ENCODE measurements around the gene LDLRAD3.
"Not testable (repeated sequence)": the region's sequence is repeated elsewhere in the genome, so short reads cannot be mapped to it uniquely, and the experiment has no call there.

Gene LDLRAD3

GRCh38 chr11:35994421-35994820, 50.6 kb downstream of the LDLRAD3 start:
- no peak for DNase-seq (ENCODE audit: low read depth in 2 of 2)

DNA sequence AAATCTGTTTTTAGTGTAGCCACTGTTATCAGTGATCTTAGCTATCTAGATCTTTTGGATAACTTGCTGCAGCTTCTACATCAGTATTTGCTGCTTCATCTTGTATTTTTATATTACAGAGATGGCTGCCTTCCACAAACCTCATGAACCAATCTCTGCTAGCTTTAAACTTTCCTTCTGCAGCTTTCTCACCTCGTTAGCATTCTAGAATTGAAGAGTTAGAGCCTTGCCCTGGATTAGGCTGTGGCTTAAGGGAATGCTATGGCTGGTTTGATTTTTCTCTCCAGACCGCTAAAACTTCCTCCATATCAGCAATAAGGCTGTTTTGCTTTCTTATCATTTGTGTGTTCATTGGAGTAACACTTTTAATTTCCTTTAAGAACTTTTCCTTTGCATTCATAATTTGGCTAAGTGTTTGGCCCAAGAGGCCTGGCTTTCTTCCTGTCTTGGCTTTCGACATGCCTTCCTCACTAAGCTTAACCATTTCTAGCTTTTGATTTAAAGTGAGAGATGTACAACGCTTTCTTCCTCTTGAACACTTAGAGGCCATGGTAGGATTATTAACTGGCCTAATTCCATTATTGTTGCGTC, 51.9 kb downstream of the LDLRAD3 start:
- no peak for DNase-seq (ENCODE audit: low read depth in 2 of 2)

DNA sequence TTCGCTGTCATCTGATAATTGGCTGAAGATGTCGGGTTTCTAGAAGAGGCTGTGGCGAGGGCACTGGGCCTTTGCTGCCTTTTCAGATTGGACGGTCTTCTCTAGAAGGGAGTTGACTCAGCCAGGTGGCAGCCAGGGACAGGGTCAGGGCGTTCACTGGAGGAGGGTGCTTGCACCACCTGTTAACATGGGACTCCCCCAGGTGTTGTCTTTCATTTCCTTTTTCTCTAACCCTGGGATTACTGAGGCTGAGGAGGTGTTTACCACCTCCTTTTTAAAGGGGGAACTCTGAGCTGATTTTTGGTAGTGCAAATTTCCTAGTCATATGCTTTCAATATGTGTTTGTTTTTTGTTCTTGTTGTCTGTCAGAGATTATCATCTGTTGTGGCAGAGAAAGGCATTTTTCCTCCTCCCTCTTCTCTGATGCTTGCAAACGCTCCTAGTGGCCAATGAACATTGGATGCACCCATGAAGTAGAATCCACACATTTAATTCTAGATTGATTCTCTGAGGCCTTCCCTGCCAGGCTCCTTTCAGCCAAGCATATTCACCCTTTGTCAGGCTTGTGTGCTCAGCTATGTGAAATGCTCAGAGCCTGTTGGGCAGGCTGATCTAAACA, 54.1 kb downstream of the LDLRAD3 start:
- no peak for DNase-seq (ENCODE audit: low read depth in 2 of 2)

DNA sequence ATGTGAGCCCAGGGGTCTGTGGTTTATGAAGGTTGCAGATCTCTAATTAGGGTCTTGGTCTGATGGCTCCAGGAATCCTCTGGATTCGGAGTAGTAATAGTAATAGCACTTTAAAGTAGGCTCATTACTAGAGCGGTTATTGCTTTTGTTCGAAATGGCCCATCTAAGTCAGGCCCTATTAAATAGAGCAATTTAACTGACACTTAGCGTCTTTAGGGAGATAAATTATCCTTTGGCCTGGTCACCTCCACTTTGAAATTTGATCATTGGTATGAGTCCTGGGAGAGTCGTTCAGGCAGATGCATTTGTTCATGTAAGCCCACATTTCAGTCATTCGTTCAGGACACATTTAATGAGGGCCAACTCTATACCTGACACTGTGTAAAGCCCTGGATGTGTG, 54.8 kb downstream of the LDLRAD3 start:
- DNase-seq (ENCODE audit: low read depth in 2 of 2), result no peak

DNA sequence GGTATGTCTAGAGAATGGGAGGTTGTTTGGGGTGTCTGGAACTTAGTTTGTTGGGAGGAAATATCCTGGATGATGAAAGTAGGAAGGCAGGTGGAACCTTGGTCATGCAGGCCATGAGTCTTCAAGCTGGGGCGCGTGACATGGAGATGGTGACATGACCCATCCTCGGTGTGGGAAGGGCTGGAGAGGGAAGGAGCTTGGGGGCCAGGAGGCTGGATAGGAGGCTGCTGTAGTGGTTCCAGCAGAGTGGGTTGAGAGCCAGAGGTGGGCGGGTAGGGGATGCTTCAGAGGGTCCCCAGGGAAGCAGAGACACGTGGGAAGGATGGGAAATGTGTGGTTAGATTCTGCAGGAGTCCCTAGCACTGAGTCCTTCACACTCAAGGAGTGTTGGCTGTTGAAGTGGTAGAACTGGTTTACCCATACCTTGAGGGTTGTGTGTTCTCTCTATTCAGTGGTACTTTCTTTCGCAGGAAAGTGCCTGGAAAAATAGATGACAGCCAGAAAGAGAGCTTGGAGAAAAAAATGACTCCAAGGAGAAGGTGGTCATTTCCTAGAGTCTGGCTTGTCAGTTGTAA, 56.8 kb downstream of the LDLRAD3 start:
- DNase-seq (ENCODE audit: low read depth in 2 of 2), result no peak

GRCh38 chr11:36002196-36002595, 58.3 kb downstream of the LDLRAD3 start:
- DNase-seq (ENCODE audit: low read depth in 2 of 2), result no peak

GRCh38 chr11:36002796-36003195, 58.9 kb downstream of the LDLRAD3 start:
- DNase-seq (ENCODE audit: low read depth in 2 of 2), result no peak

GRCh38 chr11:36006556-36006955, 62.7 kb downstream of the LDLRAD3 start:
- DNase-seq (ENCODE audit: low read depth in 2 of 2), result no peak

DNA sequence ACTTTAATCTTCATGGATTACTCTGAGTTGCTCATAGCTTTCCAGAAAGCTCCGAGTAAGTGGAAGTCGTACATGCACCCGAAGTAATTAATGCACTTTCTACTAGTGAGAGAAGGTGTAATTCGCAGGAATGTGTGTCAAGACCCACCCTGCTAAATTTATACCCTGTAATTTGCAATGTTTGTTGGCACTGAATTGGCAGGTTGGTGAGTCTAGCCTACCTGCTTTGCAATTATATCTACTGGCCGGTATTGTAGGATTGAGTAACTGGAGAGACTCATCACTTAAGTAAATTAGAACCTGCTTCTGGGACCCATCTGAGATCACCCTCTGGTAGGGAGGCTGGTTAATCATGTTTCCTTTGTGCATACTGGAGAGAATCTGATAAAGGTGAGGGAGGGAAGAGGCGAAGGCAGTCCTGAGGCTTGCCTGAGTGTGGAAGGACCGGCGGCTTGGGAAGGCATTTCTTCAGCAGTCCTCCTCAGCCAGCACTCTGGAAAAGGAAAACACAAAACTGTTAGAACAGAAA, 63.3 kb downstream of the LDLRAD3 start:
- no peak for DNase-seq (ENCODE audit: low read depth in 2 of 2)

DNA sequence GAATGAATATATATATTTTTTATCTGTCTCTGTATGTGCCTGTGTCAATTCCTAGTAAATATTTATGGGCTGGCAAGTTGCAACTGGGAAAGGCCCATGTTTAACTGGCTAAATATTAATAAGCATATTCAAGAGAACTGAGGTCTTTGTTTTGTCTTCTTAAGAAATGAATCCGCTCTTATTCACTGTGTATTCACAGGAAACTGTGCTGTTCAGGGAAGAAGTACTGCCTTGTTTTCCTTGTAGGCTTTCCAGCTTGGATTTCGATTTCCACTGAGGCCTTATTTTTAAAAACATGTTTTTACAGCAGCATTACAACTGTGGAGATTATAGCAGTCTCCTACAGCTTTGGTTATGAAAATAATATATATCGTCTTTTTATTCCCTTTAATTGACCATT, 64.7 kb downstream of the LDLRAD3 start:
- no peak for DNase-seq (ENCODE audit: low read depth in 2 of 2)

- no peak for DNase-seq (ENCODE audit: low read depth in 2 of 2)
These were observed 65.6 kb downstream of the LDLRAD3 start for GRCh38 chr11:36009473-36009872.

GRCh38 chr11:36010010-36010740, 66.3 kb downstream of the LDLRAD3 start:
- no peak for DNase-seq (ENCODE audit: low read depth in 2 of 2)

- no peak for DNase-seq (ENCODE audit: low read depth in 2 of 2)
These were observed 67.7 kb downstream of the LDLRAD3 start for GRCh38 chr11:36011574-36011973.

DNA sequence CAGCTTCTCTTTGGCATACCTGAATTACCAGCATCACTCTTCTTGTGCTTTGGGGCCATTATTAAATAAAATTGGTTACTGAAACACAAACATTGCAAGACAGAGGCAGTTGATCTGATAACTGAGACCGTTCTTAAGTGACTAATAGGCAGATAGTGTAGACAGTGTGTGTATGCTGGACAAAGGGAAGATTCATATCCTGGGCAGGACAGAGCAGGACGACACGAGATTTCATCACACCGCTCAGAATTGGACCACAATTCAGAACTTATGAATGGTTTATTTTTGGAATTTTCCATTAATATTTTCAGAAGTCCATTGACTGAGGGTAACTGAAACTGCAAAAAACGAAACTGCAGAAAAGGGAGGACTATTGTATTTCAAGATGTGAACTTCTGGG, 68.6 kb downstream of the LDLRAD3 start:
- DNase-seq (ENCODE audit: low read depth in 2 of 2), result no peak

DNA sequence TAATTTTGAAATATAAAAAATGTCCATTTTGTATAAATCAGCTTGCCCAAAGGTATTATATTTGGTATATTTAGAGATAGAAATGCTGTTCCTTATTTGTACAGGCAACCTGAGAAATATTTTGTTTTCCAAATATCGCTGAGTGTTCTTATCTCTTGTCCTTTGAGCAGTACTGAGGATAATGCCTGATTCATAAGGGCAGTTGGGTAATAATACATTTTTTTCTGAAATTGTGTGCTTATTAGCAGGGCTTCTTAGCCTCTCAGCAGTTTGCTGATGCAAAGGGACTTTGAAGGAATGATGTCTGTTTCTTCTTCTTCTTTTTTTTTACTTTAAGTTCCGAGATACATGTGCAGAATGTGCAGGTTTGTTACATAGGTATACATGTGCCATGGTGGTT, 69.1 kb downstream of the LDLRAD3 start:
- DNase-seq (ENCODE audit: low read depth in 2 of 2), result no peak

- DNase-seq (ENCODE audit: low read depth in 2 of 2), result not testable (repeated sequence)
These were observed 69.6 kb downstream of the LDLRAD3 start for GRCh38 chr11:36013446-36013845.

DNA sequence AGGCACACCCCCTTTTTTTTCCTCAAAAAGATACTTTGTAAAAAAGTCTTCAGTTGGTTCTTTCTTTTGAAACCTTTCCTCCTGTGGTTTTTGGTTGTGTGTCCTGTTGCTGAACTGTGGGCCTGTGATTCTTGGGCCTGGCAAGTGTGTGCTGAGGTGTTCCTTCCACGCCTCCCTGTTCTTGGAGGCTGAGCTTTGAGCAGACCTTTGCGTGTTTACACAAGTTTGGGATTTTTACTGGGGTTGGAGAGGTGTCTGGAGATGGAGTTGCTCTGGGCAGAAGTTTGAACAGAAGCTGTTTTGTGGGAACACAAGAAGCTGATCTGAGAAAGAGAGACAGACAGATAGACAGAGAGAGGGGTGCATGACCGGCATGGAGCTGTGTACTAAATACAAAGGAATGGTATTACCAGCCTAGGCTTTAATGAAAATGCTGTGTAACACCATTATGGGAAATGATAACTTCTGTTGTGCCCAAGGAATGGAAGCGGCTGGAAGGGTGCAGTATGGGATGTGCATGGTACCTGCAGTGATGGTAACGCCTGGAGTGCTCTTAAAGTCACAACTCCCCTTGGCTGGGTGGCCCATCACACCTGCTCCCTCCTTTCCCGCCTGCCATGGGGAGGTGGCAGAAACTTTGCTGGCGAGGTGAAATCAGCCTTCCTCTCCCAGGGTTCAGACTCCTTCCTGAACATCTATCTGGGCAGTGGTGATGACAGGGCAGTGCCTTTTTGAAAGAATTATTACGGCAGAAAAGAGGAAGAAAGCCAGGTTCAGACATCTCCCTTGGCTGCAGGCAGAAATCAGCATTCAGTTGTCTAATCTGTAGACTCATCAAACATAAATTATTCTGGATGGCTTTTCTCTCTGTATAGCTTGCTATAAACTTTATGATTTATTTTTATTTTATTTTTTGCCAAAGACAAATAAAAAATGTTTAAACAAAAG, 70.4 kb downstream of the LDLRAD3 start:
- DNase-seq (ENCODE audit: low read depth in 2 of 2), result no peak

DNA sequence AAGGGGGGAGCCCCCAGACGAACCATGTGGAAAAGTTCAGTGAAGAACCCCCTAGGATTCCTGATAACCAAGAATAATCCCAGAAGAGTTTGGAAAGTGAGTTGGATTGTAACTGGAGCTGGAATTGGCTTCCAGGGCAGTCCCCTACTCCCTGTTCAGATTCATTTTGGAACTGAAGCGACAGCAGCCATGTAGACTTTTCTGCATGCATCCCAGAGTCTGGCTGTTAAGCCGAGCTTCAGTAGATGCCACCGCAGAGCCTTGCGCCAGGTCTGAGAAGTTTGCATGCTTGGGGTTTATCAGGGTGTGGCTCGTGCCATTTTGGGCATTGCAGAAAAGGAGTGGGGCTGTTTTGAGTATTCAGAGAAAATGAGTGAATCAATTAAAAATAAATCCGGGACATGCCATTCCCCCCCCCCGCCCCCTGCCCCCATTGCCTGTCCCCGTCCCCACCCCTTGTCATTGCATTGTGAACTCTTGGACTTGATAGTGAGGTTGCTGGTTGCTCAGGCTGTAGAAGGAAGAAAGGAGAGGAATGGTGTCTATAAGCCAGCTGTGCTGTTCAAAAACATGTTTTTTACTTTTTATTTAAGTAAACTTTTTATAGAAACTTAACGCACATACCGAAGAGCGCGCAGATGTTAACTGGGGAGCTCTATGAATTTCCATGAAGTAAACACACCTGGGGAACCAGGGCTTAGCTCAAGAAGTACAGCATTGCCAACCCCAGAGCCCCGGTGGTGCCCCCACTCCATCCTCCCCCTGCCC, 71.2 kb downstream of the LDLRAD3 start:
- no peak for DNase-seq (ENCODE audit: low read depth in 2 of 2)

- no peak for DNase-seq (ENCODE audit: low read depth in 2 of 2)
These were observed 71.9 kb downstream of the LDLRAD3 start for GRCh38 chr11:36015799-36016198.

DNA sequence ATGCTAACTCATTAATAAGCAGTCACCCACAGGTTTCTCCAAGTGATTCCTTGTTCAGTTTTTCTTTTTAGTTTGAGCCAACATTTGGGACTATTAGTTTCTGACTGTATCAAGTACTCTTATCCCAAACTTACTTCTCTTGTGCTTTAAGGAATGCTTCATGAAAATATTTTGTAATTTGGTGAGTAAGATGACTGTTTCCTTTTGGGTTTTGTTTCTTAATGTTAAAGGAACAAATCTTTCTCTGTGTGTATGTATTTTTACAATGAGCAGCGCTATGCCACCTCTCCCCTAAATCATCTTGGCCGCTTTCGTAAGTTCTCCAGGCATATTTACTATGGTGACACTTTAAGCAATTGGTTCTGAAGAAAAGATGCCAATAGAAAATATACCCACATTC, 72.4 kb downstream of the LDLRAD3 start:
- no peak for DNase-seq (ENCODE audit: low read depth in 2 of 2)

DNA sequence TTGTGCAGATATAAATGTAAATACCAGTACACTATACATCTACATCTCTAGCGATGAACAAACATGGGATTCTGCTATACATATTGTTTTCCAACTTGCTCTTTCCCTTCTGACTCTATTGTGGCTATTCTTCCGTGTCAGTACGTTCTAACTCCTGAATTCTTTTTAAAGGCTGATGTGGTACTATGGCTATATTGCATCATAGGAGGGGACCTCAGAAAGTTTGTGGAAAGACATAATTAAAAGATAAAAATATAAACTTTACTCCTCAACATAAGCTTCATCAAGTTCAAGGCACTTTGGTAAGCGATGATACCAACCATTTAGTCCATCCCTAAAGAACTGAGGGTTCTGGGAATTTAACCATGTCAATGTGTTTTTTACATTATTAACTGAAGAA, 72.8 kb downstream of the LDLRAD3 start:
- DNase-seq (ENCODE audit: low read depth in 2 of 2), result no peak
